ENCODE data around the gene MTMR2. TPM values are rescaled to one million over a fixed set of nuclear protein-coding genes. Genes with fewer than 3 reads are reported as not detected.

Gene MTMR2
- total RNA-seq, 2 experiments from 2014 or later = 36.5 to 39.7 TPM

DNA sequence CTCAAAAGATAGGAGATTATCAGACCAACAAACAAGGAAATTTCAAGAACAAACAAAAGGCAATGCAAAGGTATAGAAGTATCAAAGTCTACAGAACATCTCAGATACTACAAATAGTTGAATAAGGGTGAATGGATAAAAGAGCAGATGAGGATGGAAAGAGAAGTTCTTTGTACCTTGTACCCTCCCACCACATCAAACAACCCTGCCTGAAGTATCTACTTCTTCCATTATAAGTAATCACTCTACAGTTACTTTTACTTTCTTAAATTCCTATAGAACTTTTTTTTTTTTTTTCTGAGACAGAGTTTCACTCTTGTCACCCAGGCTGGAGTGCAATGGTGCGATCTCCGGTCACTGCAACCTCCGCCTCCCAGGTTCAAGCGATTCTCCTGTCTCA is 35.1 kb downstream of the MTMR2 start:
- ATAC-seq = peak; percentile 53
- intact Hi-C loops (cut with micrococcal nuclease) = no loop called here
- no peak for DNase-seq
- Mint-ChIP-seq H3K4me3 (no peak overlapping the region), H3K9me3 (no peaks in the 10 kb centered on the region), H3K36me3 (ENCODE audit: low read depth) (peaks cover 21% of the 10 kb centered on the region), H3K27me3 (no peaks in the 10 kb centered on the region), H3K4me1 (ENCODE audit: low read depth) (peaks cover 7% of the 10 kb centered on the region), H3K27ac (no peak overlapping the region)
- ChIA-PET POLR2A (no interaction called here), CTCF (no interaction called here)
- TF ChIP-seq, protein P1, sequence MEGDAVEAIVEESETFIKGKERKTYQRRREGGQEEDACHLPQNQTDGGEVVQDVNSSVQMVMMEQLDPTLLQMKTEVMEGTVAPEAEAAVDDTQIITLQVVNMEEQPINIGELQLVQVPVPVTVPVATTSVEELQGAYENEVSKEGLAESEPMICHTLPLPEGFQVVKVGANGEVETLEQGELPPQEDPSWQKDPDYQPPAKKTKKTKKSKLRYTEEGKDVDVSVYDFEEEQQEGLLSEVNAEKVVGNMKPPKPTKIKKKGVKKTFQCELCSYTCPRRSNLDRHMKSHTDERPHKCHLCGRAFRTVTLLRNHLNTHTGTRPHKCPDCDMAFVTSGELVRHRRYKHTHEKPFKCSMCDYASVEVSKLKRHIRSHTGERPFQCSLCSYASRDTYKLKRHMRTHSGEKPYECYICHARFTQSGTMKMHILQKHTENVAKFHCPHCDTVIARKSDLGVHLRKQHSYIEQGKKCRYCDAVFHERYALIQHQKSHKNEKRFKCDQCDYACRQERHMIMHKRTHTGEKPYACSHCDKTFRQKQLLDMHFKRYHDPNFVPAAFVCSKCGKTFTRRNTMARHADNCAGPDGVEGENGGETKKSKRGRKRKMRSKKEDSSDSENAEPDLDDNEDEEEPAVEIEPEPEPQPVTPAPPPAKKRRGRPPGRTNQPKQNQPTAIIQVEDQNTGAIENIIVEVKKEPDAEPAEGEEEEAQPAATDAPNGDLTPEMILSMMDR (IDR thresholded peaks at IDR 0.05) = no peak

DNA sequence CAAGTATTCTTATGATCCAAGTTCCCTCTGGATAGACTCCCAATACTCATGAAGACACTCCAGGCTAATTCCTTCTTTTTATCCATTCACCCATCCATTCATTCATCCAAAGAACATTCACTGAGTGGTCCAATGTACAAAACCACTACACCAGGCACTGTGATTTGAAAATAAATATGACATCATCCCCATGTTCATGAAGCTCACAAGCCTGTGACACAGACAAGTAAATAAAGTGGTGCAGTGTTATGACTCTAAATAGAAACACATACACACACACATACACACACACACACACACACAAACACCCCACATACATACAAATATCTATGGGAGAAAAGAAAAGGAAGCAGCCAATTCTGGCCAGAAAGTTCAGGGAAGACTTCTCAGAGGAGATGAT is 35.5 kb downstream of the MTMR2 start:
- TF ChIP-seq, protein P1 (IDR thresholded peaks at IDR 0.05) = no peak
- Mint-ChIP-seq H3K27me3 (no peaks in the 10 kb centered on the region), H3K4me1 (ENCODE audit: low read depth) (peaks cover 7% of the 10 kb centered on the region), H3K36me3 (ENCODE audit: low read depth) (peaks cover 23% of the 10 kb centered on the region), H3K27ac (no peak overlapping the region), H3K4me3 (no peak overlapping the region), H3K9me3 (no peaks in the 10 kb centered on the region)
- intact Hi-C loops (cut with micrococcal nuclease) = no loop called here
- POLR2A ChIA-PET = no interaction called here
- ATAC-seq (no peak), DNase-seq (no peak)
- CTCF ChIA-PET = no interaction called here

DNA sequence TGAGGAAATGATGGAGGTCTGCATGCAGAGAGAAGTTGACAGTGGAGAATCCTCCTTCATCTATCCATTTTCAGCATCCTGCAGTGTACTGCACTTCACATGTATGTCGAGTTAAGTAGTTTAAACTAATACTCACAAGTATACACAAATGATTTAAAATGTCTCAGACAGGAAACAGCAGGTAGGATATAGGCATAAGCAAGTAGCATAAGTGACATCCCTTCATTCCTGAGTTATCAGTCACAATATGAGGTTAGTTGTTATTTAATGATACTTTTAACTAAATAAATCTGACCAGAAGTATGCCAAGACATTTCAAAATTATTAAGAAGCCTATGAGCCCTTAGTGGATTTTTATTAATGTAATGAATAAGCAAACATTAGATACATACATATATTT is 37.4 kb downstream of the MTMR2 start:
- POLR2A ChIA-PET = no interaction called here
- Mint-ChIP-seq H3K36me3 (ENCODE audit: low read depth) (peaks cover 26% of the 10 kb centered on the region), H3K4me1 (ENCODE audit: low read depth) (peaks cover 7% of the 10 kb centered on the region), H3K27me3 (no peaks in the 10 kb centered on the region), H3K27ac (no peak overlapping the region), H3K4me3 (no peak overlapping the region), H3K9me3 (no peaks in the 10 kb centered on the region)
- intact Hi-C loops (cut with micrococcal nuclease) = no loop called here
- DNase-seq = no peak
- no peak for ATAC-seq
- TF ChIP-seq, protein P1 (IDR thresholded peaks at IDR 0.05) = no peak
- CTCF ChIA-PET = no interaction called here

DNA sequence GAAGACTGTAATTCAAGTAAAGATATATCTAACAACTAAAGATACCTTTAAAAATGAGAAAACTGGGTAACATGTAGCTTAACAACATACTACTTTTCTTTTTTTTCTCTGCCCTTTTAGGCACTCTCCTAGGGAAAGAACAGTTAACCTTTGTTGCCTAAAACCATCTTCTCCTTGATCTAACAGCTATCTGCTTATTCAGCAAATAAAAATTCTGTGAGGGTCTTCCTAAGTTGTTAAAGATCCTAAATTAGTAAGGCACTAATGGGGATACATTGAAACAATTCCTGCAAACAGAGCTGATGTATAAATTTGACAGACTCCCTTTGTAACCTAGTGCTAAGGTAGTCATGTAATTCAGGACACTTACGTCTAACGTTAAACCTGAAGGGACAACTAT is 39.1 kb downstream of the MTMR2 start:
- CTCF ChIA-PET = interaction anchor here (0.9 to 1.6 kb wide), 2 partner anchors 36 to 509 kb away, joined by 3 to 5 read pairs; no protein-coding TSS in a partner anchor
- DNase-seq = no peak
- ATAC-seq = no peak
- H3K9me3 Mint-ChIP-seq = no peaks in the 10 kb centered on the region
- H3K27me3 Mint-ChIP-seq = no peaks in the 10 kb centered on the region
- H3K4me3 Mint-ChIP-seq = no peak overlapping the region
- POLR2A ChIA-PET = no interaction called here
- H3K4me1 Mint-ChIP-seq (ENCODE audit: low read depth) = peaks cover 7% of the 10 kb centered on the region
- H3K36me3 Mint-ChIP-seq (ENCODE audit: low read depth) = peaks cover 28% of the 10 kb centered on the region
- H3K27ac Mint-ChIP-seq = no peak overlapping the region
- TF ChIP-seq, protein P1 (IDR thresholded peaks at IDR 0.05) = no peak
- intact Hi-C loops (cut with micrococcal nuclease) = no loop called here

DNA sequence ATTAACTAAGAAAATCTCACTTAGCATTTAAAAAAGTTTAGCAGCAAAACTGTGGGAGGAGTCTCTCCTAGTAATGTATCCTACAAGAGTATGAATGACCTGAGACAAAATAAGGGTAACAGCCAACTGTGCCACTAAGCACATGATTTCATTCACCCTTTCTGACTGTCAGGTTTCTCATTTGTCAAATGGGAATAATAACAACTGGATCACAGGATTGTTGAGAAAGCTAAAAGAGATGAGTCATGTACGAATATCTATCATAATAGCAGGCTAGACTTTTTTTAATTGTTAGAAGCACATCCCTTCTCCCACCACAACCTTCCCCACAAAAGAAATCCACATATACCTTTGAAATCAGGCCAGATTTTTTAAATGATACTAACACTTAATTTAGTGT is 39.5 kb downstream of the MTMR2 start:
- ChIA-PET POLR2A (no interaction called here), CTCF (interaction anchor here (0.9 to 1.6 kb wide), 2 partner anchors 36 to 509 kb away, joined by 3 to 5 read pairs; no protein-coding TSS in a partner anchor)
- no peak overlapping the region for H3K27ac Mint-ChIP-seq
- peaks cover 7% of the 10 kb centered on the region for H3K4me1 Mint-ChIP-seq (ENCODE audit: low read depth)
- peaks cover 29% of the 10 kb centered on the region for H3K36me3 Mint-ChIP-seq (ENCODE audit: low read depth)
- no peaks in the 10 kb centered on the region for H3K9me3 Mint-ChIP-seq
- no peak overlapping the region for H3K4me3 Mint-ChIP-seq
- ATAC-seq = no peak
- TF ChIP-seq, protein P1 (IDR thresholded peaks at IDR 0.05) = no peak
- H3K27me3 Mint-ChIP-seq = no peaks in the 10 kb centered on the region
- no peak for DNase-seq
- intact Hi-C loops (cut with micrococcal nuclease) = no loop called here

Data from activated CD8-positive, alpha-beta T cell treated with anti-CD3 and anti-CD28 coated beads for 36 hours (primary cell).